ENCODE results near the gene ZNF561. TPM values are rescaled to one million over a fixed set of nuclear protein-coding genes. Genes with fewer than 3 reads are reported as not detected.
A peak's percentile ranks its signal among the peaks of the same experiment; 100 is the strongest.

The ZNF561 gene
- total RNA-seq, 1 donor from 2014 or later, result 40.2 TPM

DNA sequence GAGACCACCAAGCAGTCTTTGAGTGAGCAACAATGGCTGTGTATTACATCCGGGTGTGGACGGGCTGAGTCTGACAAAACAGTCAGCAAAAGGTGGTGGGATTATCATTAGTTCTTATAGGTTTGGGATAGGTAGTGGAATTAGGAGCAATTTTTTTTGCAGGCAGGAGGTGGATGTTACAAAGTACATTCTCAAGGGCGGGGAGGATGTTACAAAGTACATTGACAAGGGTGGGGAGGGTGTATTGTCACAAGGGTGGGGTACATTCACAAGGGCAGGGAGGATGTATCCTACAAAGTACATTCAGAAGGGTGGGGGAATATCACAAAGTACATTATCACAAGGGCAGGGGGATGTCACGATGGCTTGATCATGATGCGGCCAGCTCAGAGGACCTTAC lies 15.0 kb upstream of the ZNF561 start:
- Mint-ChIP-seq H3K9me3 (no peaks in the 10 kb centered on the region), H3K27me3 (no peaks in the 10 kb centered on the region), H3K4me1 (no peaks in the 10 kb centered on the region), H3K4me3 (no peak overlapping the region), H3K27ac (no peak overlapping the region), H3K36me3 (ENCODE audit: low read depth) (peaks cover 32% of the 10 kb centered on the region)
- POLR2A ChIA-PET, result no interaction called here
- ATAC-seq (ENCODE audit: low read depth), result no peak
- DNase-seq, result no peak
- CTCF ChIA-PET, result interaction anchor here (0.6 kb wide), 1 partner anchor 36 kb away, joined by 3 read pairs; no protein-coding TSS in a partner anchor
- no peak for TF ChIP-seq CTCF (IDR thresholded peaks at IDR 0.05)
- intact Hi-C loops (cut with micrococcal nuclease), result no loop called here

GRCh38 chr19:9627856-9628255 lies 6.8 kb upstream of the ZNF561 start:
- Mint-ChIP-seq H3K27ac (no peak overlapping the region), H3K27me3 (no peaks in the 10 kb centered on the region), H3K4me3 (no peak overlapping the region), H3K9me3 (no peaks in the 10 kb centered on the region), H3K36me3 (ENCODE audit: low read depth) (peaks cover 8% of the 10 kb centered on the region), H3K4me1 (peaks cover 3% of the 10 kb centered on the region)
- ChIA-PET POLR2A (no interaction called here), CTCF (interaction anchor here (0.8 to 1.6 kb wide), 2 partner anchors 168 to 169 kb away, joined by 3 to 4 read pairs; no protein-coding TSS in a partner anchor)
- no peak for DNase-seq
- intact Hi-C loops (cut with micrococcal nuclease), result loop anchor here (10.0 kb wide), 1 partner anchor 287 kb away; no protein-coding TSS in a partner anchor
- ATAC-seq (ENCODE audit: low read depth), result no peak
- TF ChIP-seq CTCF (IDR thresholded peaks at IDR 0.05), result no peak

- POLR2A ChIA-PET, result no interaction called here
- no peak for TF ChIP-seq CTCF (IDR thresholded peaks at IDR 0.05)
- Mint-ChIP-seq H3K4me1 (peaks cover 20% of the 10 kb centered on the region), H3K36me3 (ENCODE audit: low read depth) (peaks cover 31% of the 10 kb centered on the region), H3K27ac (no peak overlapping the region), H3K4me3 (peak overlapping the region; percentile 42), H3K9me3 (peaks cover 3% of the 10 kb centered on the region), H3K27me3 (peaks cover 3% of the 10 kb centered on the region)
- no peak for ATAC-seq (ENCODE audit: low read depth)
- CTCF ChIA-PET, result interaction anchor here (1.0 to 5.0 kb wide), 2 partner anchors 11 to 174 kb away, joined by 3 to 36 read pairs; no protein-coding TSS in a partner anchor
- DNase-seq, result no peak
- intact Hi-C loops (cut with micrococcal nuclease), result loop anchor here (5.0 to 10.0 kb wide), 2 partner anchors 85 to 292 kb away; partner anchors contain the start of gene ZNF426
Measured at GRCh38 chr19:9622531-9622930, 1.5 kb upstream of the ZNF561 start.

DNA sequence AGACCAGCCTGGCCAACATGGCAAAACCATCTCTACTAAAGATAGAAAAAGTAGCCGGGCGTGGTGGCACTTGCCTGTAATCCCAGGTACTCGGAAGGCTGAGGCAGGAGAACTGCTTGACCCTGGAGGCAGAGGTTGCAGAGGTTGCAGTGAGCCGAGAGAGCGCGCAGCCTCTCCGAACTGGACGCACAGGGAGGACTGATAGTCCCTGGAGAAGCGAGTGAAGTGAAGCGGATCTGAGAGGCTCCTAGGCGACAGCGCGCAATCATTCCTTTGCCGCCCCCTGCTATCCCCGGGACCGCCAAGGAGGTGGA lies 233 bp downstream of the ZNF561 start:
- ATAC-seq (ENCODE audit: low read depth), result no peak
- POLR2A ChIA-PET, result interaction anchor here (1.1 to 1.3 kb wide), 3 partner anchors 148 to 214 kb away, joined by 3 to 10 read pairs (median 5); partner anchors contain the start of genes FBXL12, PIN1 and ZNF846
- CTCF ChIA-PET, result no interaction called here
- Mint-ChIP-seq H3K4me1 (peaks cover 19% of the 10 kb centered on the region), H3K4me3 (peak overlapping the region; percentile 96), H3K36me3 (ENCODE audit: low read depth) (peaks cover 45% of the 10 kb centered on the region), H3K27me3 (peaks cover 3% of the 10 kb centered on the region), H3K27ac (peak overlapping the region; percentile 98), H3K9me3 (peaks cover 3% of the 10 kb centered on the region)
- intact Hi-C loops (cut with micrococcal nuclease), result loop anchor here (1.0 to 10.0 kb wide), 11 partner anchors 36 to 484 kb away; partner anchors contain the start of genes FBXL12, ZNF121, ZNF317 and ZNF426
- TF ChIP-seq CTCF (IDR thresholded peaks at IDR 0.05), result no peak
- no peak for DNase-seq

GRCh38 chr19:9615844-9616243 lies 5.2 kb downstream of the ZNF561 start:
- no peak for DNase-seq
- intact Hi-C loops (cut with micrococcal nuclease), result no loop called here
- H3K27me3 Mint-ChIP-seq, result no peaks in the 10 kb centered on the region
- H3K4me3 Mint-ChIP-seq, result no peak overlapping the region
- ChIA-PET POLR2A (interaction anchor here (0.7 kb wide), 1 partner anchor 190 kb away, joined by 3 read pairs; no protein-coding TSS in a partner anchor), CTCF (no interaction called here)
- H3K9me3 Mint-ChIP-seq, result peaks cover 3% of the 10 kb centered on the region
- no peak for ATAC-seq (ENCODE audit: low read depth)
- H3K36me3 Mint-ChIP-seq (ENCODE audit: low read depth), result peaks cover 82% of the 10 kb centered on the region
- no peak overlapping the region for H3K27ac Mint-ChIP-seq
- TF ChIP-seq CTCF (IDR thresholded peaks at IDR 0.05), result no peak
- peaks cover 5% of the 10 kb centered on the region for H3K4me1 Mint-ChIP-seq
